NCI-H2107 treated with DMSO at 0.1 percent for 48 hours (cell line): ENCODE measurements around the gene TM7SF2.

Experiments used
- DNase-seq: peaks from one replicate; lab custom pipeline; 2025; ENCODE audit not compliant: unreplicated experiment; lab: John Stamatoyannopoulos, UW

TM7SF2 gene

DNA sequence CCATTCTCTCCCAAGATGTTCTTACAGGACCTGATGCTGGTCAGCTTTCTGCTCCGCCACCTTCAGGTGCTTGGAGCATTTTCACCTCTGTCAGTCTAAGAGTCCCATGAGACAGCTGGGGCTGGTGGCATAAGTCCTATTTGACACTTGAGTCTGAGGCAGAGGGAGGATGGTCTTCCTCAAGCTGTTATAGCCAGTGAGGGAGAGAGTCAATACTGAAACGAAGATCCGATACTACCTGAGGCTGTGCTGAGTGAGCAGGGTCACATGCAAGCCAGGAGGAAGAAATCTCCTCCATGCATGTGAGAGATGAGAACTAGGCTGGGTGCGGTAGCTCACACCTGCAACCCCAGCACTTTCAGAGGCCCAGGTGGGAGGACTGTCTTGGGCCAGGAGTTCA is 22.1 kb upstream of the TM7SF2 start:
- DNase-seq: no peak

DNA sequence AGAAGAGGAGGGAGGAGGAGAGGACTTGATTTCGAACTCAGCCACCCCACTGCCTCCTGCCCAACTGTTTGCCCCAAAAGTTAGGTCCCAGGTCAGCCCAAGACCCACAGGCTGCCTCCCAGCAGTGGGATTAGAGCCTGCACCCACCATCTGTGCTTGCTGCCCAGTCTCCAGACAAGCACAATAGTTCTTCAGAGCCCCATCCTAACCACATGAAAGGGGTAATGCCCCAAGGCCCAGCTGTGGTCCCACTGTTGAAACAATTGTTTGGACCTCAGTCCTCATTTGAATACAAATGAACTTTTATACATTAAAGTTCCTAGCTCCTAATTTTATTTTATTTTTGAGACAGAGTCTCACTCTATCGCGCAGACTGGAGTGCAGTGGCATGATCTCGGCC is 21.0 kb upstream of the TM7SF2 start:
- DNase-seq: no peak

DNA sequence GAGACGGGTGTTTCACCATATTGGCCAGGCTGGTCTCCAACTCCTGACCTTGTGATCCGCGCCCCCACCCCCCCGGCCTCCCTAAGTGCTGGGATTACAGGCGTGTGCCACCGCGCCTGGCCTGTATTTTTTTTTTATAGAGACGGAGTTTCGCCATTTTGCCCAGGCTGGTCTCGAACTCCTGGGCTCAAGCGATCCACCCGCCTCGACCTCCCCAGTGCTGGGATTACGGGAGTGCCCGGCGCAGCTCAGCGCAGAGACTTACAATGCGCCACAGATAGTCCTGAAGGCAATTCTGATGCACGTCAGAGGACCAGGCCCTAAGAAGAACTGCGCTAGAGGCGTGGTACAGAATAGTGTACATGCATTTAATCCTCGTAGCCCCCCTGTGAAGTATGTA is 16.2 kb upstream of the TM7SF2 start:
- no peak for DNase-seq

DNA sequence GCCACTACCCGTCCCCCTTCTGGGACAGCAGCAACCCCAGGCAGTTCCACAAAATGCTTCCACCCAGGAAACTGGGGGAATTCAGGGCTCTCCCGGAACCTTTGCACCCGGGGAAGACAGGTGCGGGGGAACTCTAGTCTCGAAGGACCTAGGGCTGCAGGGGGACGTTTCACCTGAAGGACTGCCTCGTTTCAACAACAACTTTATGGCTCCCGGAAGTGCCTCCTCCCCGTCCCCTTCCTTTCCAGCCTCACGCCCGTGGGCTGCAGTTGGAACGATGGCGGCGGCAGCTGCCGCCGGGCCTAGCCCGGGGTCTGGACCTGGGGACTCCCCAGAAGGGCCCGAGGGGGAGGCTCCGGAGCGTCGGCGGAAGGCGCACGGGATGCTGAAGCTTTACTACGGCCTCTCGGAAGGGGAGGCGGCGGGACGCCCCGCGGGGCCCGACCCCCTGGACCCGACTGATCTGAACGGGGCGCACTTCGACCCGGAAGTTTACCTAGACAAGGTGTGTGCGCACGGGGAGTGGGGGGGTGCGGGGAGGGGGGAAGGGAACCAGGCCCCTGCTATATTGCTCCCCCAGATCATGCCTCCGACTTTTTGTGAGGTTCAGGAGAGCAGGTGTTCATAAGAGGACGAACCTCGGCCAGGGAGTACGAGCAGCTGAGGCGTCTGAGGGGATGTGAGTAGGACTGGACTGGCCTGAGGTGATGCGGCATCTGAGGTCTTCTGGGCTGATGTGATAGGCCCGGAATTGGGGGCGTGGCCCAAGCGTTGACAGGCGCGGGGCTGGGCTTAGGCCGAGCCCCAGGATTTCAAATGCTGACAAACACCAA is 15.5 kb upstream of the TM7SF2 start, which contains the start of gene VPS51:
Gene VPS51, plus strand, starts transcription at position 241 of the 833 bp plus-strand sequence. Its CDS starts 37 bp downstream, at position 278.
- peak; percentile 79 for DNase-seq

DNA sequence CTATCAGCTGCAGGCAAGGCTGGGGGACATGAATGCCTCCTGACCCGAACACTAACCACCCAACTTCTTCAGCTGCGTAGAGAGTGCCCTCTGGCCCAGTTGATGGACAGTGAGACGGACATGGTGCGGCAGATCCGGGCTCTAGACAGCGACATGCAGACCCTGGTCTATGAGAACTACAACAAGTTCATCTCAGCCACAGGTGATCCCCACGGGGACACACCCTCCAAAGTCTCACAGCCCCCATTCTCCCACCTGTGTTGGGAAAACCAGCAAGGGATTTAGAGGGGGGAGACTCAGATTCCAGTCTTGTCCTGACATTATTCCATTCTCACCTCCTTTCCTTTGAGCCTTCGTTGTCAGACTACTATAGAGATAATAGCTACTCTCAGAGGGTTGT is 14.7 kb upstream of the TM7SF2 start:
- DNase-seq: no peak

DNA sequence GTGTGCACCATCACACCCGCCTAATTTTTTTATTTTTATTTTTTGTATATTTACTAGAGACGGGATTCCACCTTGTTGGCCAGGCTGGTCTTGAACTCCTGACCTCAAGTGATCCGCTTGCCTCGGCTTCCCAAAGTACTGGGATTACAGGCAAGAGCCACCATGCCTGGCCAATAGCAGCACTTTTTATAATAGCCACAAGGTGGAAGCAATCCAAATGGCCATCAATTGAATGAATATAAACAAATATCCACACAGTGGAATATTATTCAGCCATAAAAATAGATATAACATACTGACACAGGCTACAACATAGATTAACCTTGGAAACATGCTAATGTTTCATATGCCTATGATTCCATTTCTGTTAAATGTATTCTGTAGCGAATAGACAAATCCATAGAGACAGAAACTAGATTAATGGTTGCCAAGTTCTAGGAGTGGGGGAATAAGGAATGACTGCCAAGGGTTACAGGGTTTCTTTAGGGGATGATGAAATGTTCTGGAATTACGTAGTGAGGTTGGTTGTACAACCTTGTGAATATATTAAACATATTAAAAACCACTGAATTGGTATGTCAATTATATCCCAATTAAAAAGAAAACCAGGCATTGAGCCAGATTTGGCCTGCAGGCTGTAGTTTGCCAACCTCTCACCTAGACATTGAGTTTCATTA is 10.9 kb upstream of the TM7SF2 start:
- no peak for DNase-seq

DNA sequence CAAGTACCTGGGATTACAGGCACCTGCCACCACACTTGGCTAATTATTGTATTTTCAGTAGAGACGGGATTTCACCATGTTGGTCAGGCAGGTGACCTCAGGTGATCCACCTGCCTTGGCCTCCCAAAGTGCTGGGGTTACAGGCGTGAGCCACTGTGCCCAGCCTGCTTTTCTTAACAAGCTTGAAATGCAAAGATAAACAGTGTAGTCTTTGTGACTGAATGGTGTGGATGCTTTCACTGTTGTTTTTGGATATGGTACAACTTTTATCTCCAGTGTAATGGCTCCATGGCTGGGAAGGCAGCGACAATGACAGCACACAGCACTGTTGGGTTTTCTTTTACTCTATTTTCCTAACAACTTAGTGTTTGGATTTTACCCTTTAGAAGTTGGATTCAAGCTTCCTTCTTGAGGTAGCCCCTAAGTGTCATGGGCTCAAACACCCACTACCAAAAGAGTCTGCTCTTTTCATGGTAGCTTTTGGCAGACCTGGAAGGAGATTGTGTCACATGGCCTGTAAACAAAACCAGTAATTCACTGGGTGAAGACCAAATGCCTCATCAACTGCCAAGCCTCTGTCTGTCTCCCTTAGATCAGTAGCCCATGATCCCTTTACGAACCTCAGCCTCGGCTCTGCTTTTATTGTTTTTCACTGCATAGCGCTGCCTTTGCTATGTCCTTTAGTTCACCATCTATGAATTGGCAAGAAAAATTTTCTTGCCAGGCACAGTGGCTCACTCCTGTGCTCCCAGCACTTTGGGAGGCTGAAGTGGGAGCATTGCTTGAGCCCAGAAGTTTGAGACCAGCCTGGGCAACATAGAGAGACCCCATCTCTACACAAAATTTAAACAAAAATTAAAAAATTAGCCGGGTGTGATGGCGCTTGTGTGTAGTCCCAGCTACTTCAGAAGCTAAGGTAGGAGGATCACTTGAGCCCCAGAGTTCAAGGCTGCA is 9.3 kb upstream of the TM7SF2 start:
- DNase-seq: no peak

DNA sequence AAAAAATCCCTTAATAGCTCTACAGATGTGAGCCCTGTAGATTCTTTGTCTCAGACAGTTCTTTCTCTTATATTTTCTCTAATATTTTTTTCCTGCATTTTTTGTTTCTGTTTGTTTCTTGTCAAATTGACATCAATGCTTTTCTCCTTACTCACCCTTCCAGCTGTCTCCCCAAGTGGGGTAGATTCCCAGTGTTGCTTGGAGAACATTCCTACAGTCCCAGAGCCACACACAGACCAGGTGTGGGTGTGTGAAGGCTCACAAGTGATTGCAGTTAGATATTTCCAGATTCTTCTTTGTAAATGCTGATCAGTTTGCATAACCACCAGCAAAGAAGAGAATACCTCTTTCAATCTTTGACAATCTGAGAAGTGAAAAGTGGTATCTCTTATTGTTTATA is 8.2 kb upstream of the TM7SF2 start:
- no peak for DNase-seq

DNA sequence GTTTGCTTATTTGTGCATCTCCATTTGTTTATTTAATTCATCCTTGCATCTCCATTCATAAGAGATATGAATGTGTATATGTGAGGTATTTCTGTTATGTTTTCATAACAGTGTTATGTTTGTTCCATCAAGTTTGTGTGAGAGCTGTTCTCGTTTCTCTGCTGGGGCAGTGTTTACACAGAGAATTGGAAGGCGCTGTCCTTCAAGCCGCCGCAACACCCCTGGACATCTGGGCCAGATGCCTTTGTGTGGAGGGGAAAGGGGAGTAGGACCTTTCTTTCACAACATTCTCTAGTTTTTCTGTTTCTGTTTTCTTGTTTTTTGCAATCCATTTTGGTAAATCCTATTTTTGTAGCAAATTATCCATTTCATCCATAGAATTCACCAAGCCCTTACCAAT is 7.0 kb upstream of the TM7SF2 start:
- no peak for DNase-seq

DNA sequence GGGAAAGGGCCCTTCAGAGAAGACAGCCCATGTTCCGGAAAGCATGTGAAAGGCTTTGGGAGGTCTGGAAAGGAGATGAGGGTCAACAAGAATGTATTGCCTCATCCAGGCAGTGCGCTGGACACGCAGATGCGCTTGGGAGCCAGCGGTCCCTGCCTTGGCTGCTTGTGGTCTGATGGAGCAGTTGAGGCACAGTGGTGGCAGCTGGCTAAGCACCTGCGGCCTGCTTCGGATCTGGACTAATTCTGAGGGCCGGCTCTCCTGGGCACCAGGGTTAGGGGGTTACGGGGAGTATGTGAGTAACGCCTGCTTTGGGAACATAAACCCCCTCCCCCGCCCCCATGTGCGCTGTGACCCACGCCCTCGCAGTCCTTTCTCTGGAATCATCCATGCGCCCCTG is 4.6 kb upstream of the TM7SF2 start:
- no peak for DNase-seq

DNA sequence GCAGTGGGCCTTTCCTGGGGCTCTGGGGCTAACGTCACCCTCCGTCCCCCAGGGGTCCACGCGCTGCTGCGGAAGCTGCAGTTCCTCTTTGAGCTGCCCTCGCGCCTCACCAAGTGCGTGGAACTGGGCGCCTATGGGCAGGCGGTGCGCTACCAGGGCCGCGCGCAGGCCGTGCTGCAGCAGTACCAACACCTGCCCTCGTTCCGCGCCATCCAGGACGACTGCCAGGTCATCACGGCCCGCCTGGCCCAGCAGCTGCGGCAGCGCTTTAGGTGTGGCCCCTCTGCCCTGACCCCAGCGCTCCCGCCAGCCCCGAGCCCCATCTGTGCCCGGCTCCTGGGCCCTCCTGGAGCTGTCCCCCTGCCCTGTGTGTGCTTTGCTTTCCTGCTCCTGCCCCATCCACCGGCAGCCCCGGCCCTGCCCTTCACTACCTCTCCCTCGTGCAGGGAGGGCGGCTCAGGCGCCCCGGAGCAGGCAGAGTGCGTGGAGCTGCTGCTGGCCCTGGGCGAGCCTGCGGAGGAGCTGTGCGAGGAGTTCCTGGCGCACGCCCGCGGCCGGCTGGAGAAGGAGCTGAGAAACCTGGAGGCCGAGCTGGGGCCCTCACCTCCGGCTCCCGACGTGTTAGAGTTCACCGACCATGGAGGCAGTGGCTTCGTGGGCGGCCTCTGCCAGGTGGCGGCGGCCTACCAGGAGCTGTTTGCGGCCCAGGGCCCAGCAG is 3.8 kb upstream of the TM7SF2 start:
- no peak for DNase-seq

DNA sequence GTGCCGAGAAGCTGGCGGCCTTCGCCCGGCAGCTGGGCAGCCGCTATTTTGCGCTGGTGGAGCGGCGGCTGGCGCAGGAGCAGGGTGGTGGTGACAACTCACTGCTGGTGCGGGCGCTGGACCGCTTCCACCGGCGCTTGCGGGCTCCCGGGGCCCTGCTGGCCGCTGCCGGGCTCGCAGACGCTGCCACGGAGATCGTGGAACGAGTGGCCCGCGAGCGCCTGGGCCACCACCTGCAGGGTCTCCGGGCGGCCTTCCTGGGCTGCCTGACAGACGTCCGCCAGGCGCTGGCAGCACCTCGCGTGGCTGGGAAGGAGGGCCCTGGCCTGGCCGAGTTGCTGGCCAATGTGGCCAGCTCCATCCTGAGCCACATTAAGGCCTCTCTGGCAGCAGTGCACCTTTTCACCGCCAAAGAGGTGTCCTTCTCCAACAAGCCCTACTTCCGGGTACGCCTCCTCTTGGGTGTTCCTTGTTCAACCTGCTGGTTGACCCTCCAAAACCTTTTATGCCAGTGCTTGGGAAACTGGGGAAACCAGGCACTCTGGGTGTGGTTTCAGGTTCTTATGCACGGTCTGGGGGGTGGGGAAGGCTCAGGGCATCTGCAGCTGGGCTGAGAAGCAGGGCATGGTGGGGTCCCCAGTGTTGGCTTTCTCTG is 3.1 kb upstream of the TM7SF2 start:
- DNase-seq: no peak

DNA sequence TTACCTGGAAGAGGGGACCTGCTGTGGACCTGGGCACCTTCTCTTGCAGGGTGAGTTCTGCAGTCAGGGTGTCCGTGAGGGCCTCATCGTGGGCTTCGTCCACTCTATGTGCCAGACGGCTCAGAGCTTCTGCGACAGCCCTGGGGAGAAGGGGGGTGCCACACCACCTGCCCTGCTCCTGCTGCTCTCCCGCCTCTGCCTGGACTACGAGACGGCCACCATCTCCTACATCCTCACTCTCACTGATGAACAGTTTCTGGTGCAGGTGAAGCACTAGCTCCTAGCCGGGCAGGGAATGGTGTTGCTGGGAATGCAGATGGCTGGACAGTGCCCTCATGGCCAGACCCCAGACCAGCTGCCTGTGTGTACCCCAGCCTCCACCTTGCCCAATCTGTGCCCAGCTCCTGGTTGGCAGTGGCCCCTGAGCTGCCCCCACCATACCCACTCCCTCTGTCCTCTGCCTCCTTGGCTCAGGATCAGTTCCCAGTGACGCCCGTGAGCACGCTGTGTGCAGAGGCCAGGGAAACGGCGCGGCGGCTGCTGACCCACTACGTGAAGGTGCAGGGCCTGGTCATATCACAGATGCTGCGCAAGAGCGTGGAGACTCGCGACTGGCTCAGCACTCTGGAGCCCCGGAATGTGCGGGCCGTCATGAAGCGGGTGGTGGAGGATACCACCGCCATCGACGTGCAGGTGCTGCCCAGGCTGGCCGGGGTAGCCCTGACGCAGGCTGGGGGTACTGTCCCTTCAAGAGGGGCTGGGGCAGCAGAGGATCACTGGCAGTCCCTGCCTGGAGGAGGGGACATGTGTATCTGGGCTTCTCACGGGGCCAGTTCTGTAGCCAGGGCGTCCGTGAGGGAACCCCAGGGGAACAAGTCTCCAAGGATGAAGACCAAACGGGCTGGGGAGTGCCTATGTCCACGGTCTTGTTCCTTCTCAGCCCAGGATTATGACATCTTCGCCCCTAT is 2.2 kb upstream of the TM7SF2 start:
- DNase-seq: no peak

DNA sequence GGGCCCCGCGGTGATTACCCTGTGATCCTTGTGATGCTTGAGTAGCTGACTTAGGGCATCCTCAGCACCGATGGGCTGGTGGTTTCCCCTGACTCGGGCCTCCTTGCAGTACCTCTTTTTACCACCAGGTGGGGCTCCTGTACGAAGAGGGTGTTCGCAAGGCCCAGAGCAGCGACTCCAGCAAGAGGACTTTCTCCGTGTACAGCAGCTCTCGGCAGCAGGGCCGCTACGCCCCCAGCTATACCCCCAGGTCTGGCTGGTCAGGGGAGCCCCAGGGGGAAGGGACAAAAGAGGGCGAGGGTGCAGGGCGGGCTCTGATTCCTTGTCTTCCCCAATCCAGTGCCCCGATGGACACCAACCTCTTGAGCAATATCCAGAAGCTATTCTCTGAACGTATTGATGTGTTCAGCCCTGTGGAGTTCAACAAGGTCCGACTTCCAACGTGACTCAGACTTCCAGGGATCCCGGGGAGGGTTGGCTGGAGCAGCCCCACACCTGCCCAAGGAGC is 1.3 kb upstream of the TM7SF2 start:
- peak; percentile 67 for DNase-seq

DNA sequence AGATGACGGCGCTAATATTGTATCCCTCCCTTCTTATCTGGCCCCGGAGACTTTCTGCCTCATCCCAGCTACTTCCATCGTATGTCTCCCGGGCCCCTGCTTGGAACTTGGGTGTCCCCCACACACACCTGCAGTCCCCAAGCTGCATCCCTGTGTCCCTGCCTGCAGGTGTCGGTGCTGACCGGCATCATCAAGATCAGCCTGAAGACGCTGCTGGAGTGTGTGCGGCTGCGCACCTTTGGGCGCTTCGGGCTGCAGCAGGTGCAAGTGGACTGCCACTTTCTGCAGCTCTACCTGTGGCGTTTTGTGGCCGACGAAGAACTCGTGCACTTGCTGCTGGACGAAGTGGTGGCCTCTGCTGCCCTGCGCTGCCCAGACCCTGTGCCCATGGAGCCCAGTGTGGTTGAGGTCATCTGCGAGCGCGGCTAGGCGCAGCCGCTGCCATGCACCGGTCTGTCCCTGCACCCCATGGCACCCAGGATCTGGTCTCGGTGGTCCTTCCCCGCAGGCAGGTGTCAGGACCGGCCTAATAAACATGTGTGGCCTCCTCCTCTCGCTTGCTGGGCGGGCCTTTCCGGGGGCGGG is 421 bp upstream of the TM7SF2 start:
- DNase-seq: no peak

DNA sequence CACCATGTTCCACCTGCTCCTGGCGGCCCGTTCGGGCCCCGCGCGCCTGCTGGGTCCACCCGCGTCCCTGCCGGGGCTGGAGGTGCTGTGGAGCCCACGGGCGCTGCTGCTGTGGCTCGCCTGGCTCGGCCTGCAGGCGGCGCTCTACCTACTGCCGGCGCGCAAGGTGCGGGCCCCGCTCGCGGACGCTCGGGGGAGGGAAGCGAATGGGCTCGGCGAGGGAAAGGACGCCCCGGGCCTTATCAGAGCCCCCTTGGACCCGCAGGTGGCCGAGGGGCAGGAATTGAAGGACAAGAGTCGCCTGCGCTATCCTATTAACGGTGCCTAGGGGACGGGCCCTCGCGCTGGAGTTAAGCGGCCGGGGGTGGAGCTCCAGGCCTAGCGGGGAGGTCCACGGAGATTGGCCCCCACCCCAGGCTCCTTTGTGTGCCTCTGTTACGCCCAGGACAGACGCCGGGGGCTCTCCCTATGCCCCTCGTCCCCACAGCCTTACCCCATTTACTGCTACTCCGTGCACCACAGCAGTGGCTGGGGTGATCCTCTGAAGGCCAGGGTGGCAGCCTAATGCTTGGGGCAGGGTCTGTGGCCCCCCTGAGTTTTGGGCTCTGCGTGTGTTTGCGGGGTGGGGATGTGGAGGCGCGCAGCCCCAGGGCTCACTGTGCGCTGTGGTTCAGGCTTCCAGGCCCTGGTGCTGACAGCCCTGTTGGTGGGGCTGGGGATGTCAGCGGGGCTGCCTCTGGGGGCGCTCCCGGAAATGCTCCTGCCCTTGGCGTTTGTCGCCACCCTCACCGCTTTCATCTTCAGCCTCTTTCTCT is 1.1 kb downstream of the TM7SF2 start:
- no peak for DNase-seq

DNA sequence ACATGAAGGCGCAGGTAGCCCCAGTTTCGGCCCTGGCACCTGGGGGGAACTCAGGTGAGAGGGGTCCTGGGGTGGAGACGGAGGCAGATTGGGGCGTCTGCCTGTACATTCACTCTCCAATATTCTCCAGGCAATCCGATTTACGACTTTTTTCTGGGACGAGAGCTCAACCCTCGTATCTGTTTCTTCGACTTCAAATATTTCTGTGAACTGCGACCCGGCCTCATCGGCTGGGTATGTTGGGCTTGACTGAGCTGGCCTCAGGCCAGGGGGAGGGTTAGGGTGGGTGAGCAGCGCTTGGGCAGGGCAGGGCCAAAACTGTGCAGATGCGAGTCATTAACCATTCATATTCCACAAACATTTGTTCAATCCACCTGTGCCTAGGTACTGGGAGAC is 1.7 kb downstream of the TM7SF2 start:
- no peak for DNase-seq

DNA sequence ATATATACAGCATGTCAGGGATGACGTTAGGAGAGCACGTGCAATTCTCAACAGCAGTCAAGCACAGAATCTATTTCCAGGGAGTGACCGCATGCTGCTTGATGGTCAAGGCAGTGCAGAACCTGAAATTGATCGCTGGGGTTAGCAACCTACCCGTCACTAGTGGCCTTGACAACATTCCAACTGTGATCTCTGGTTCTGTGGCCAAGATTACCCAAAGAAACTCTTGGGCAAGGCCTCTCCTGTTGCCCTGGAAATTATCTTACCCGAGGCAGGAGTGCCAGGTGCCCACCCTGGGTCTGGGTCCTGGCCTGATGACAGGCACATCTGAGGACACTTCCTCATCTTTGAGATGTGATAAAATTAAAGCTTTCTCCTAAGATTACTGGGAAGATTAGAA is 2.2 kb downstream of the TM7SF2 start:
- DNase-seq: no peak
